Endothelial cell of umbilical vein (primary cell): Measurements from ENCODE around the gene NDUFS1. TPM values are rescaled to one million over a fixed set of nuclear protein-coding genes. Genes with fewer than 3 reads are reported as not detected.
"Not testable (repeated sequence)": the region's sequence is repeated elsewhere in the genome, so short reads cannot be mapped to it uniquely, and the experiment has no call there.

ENCODE experiments used
- BruUV-seq: library from RNA; stranded (reverse); fragments of 400-500 nt; replicated peaks from 2 replicates; lab custom pipeline; 2021; lab: Mats Ljungman, UMichigan
- CTCF ChIA-PET: fragments of 300-600, 350-600 bp; sonication (Branson Sonifier 250); formaldehyde crosslinking; loops from one replicate; lab custom pipeline; 2021; ENCODE audit warnings: antibody characterized with exemption, inconsistent platforms; lab: Charles Lee
- POLR2A ChIA-PET: fragments of 300-600, 350-600 bp; sonication (Branson Sonifier 250); formaldehyde crosslinking; loops from one replicate; lab custom pipeline; 2021; ENCODE audit warnings: antibody characterized with exemption, inconsistent platforms; lab: Charles Lee
- DNase-seq: peaks from one replicate; pipeline ENCODE4 v3.0.0-alpha.2; 2011; ENCODE audit warnings: low read depth, low spot score
- FAIRE-seq: peaks from 2 replicates; lab custom pipeline; 2011; peaks lifted over from hg19 to GRCh38; lab: Jason Lieb, UNC
- H2AFZ ChIP-seq: 2 replicates; pipeline ENCODE4 v1.6.0; 2012; ENCODE audit warnings: low read depth, low read length, control low read depth, inconsistent platforms
- H3K27ac ChIP-seq: 2 replicates; pipeline ENCODE4 v1.5.1; 2011; ENCODE audit warnings: low read depth, mild to moderate bottlenecking, control low read depth, low read length, moderate library complexity; ENCODE audit not compliant: insufficient read depth
- H3K27me3 ChIP-seq, 2 experiments: 2 replicates each; pipeline versions ENCODE4 v1.6.0 to v1.6.1; 2011; ENCODE audit warnings: low read length in 2 of 2, mixed read lengths in 1 of 2; ENCODE audit not compliant: control insufficient read depth in 2 of 2, insufficient read depth in 2 of 2
- H3K36me3 ChIP-seq, 2 experiments: 2 replicates in 1 of 2; 3 replicates in 1 of 2; pipeline ENCODE4 v1.5.1; 2011; ENCODE audit warnings: low read length in 2 of 2, mild to moderate bottlenecking in 1 of 2, moderate library complexity in 1 of 2; ENCODE audit not compliant: control insufficient read depth in 2 of 2, insufficient read depth in 2 of 2; ENCODE audit errors: extremely low read depth in 1 of 2
- H3K4me1 ChIP-seq: 3 replicates; pipeline ENCODE4 v1.5.1; 2011; ENCODE audit warnings: mild to moderate bottlenecking, low read length; ENCODE audit not compliant: control insufficient read depth, insufficient read depth; ENCODE audit errors: extremely low read depth
- H3K4me2 ChIP-seq: 2 replicates; pipeline ENCODE4 v1.6.1; 2011; ENCODE audit warnings: low read length, control low read depth, mixed read lengths; ENCODE audit not compliant: insufficient read depth
- H3K4me3 ChIP-seq, 3 experiments: fragments of 200-600 bp in 1 of 3; sonication (generic), shearing (Covaris generic) in 1 of 3; replicated peaks in 1 of 3; 2 replicates each; pipeline ENCODE4 v1.5.1; 2011 to 2016; ENCODE audit warnings: control low read depth in 3 of 3, low read length in 3 of 3, mild to moderate bottlenecking in 2 of 3, inconsistent platforms in 1 of 3, low read depth in 1 of 3, moderate library complexity in 1 of 3; ENCODE audit not compliant: insufficient read depth in 1 of 3
- H3K79me2 ChIP-seq: 2 replicates; pipeline ENCODE4 v1.6.0; 2012; ENCODE audit warnings: low read length, inconsistent platforms; ENCODE audit not compliant: control insufficient read depth, insufficient read depth
- H3K9ac ChIP-seq: replicated peaks from 2 replicates; pipeline ENCODE3; 2011; ENCODE audit warnings: low read length, control low read depth; ENCODE audit not compliant: insufficient read depth; ENCODE audit errors: extremely low read depth
- H3K9me1 ChIP-seq: replicated peaks from 3 replicates; pipeline ENCODE4 v1.6.0; 2011; ENCODE audit warnings: mild to moderate bottlenecking, low read length; ENCODE audit not compliant: control insufficient read depth, insufficient read depth; ENCODE audit errors: extremely low read depth
- H3K9me3 ChIP-seq: replicated peaks from 2 replicates; pipeline ENCODE4 v1.5.1; 2012; ENCODE audit warnings: low read length, inconsistent platforms; ENCODE audit not compliant: control insufficient read depth, insufficient read depth
- H4K20me1 ChIP-seq: replicated peaks from 2 replicates; pipeline ENCODE3; 2011; ENCODE audit warnings: mild to moderate bottlenecking, low read length; ENCODE audit not compliant: control insufficient read depth, insufficient read depth; ENCODE audit errors: extremely low read depth
- EZH2 ChIP-seq: IDR thresholded peaks from 2 replicates; pipeline ENCODE4 v1.6.1; 2012; ENCODE audit warnings: borderline replicate concordance, low read depth, mild to moderate bottlenecking, moderate library complexity, low read length, inconsistent platforms; ENCODE audit not compliant: severe bottlenecking
- FOS ChIP-seq: IDR thresholded peaks from 2 replicates; pipeline ENCODE4 v1.6.1; 2011; ENCODE audit warnings: mild to moderate bottlenecking, low read length, moderate library complexity, borderline replicate concordance; ENCODE audit not compliant: insufficient read depth
- GATA2 ChIP-seq: IDR thresholded peaks from 2 replicates; pipeline ENCODE4 v1.7.0; 2011; ENCODE audit warnings: low read depth, mild to moderate bottlenecking, moderate library complexity, mixed read lengths, low read length; ENCODE audit not compliant: insufficient read length, insufficient read depth
- JUN ChIP-seq: IDR thresholded peaks from 2 replicates; pipeline ENCODE4 v1.6.1; 2011; ENCODE audit warnings: borderline replicate concordance, low read depth; ENCODE audit not compliant: insufficient read length, insufficient read depth
- MAX ChIP-seq: IDR thresholded peaks from 2 replicates; pipeline ENCODE4 v1.6.1; 2011; ENCODE audit not compliant: insufficient read depth, insufficient read length
- MYC ChIP-seq: IDR thresholded peaks from one replicate; pipeline ENCODE4 v1.6.1; 2011; ENCODE audit warnings: mild to moderate bottlenecking, low read depth, low read length
- POLR2A ChIP-seq: IDR thresholded peaks from 2 replicates; pipeline ENCODE4 v1.6.1; 2012; ENCODE audit warnings: low read depth, mild to moderate bottlenecking, control low read depth, low read length
- POLR2AphosphoS5 ChIP-seq: IDR thresholded peaks from 2 replicates; pipeline ENCODE4 v1.6.1; 2012; ENCODE audit warnings: low read depth, mild to moderate bottlenecking, control low read depth, low read length, moderate library complexity; ENCODE audit not compliant: insufficient read depth
- dilution Hi-C: fragments of 300-500 bp; cut with MboI; formaldehyde crosslinking; loops from one replicate; pipeline ENCODE4 v1.15.0; 2019; ENCODE audit warnings: low sequenced_read_pairs; ENCODE audit not compliant: extremely low pct_ligation_motif_present
- intact Hi-C: fragments of 100-400 bp; cut with micrococcal nuclease; formaldehyde crosslinking; loops from one replicate; pipeline ENCODE4 v1.10.0; 2022
- polyA plus RNA-seq, 4 experiments: library from polyadenylated mRNA; depleted of rRNA in 3 of 4; stranded (reverse) in 3 of 4; unstranded in 1 of 4; fragments of >200 nt; gene quantifications; 2 replicates each; pipeline versions ENCODE4 v1.2.1 to v1.2.3, GENCODE V29; 2011 to 2012; ENCODE audit warnings: missing spikeins in 1 of 4
- total RNA-seq: library from RNA; stranded (reverse); gene quantifications from 2 replicates; pipeline ENCODE4 v1.2.3, GENCODE V29; 2021
- TF ChIP-seq, protein P1 (sequence below), 2 donors: IDR thresholded peaks; 1 replicate in 1 of 2; 2 replicates in 1 of 2; pipeline ENCODE4 v1.5.1; 2011; ENCODE audit warnings: low read length in 2 of 2, mild to moderate bottlenecking in 2 of 2, moderate library complexity in 2 of 2, control low read depth in 1 of 2, inconsistent platforms in 1 of 2, low read depth in 1 of 2; ENCODE audit not compliant: insufficient read depth in 1 of 2; ENCODE audit errors: extremely low read depth in 1 of 2

NDUFS1 gene
- total and polyA plus RNA-seq, 2 donors (not counting 3 experiments of a cell fraction or from before 2014, with no cell fraction given), result 49.8 to 93.2 TPM

GRCh38 chr2:206208900-206209299 lies 49.7 kb upstream of the NDUFS1 start:
- Histone ChIP-seq H3K4me2 (no peak overlapping the region), H3K9me1 (no peaks in the 10 kb centered on the region), H3K4me1 (no peaks in the 10 kb centered on the region), H3K27ac (no peak overlapping the region), H3K27me3 (no peaks in the 10 kb centered on the region), H3K9me3 (no peaks in the 10 kb centered on the region), H4K20me1 (no peaks in the 10 kb centered on the region), H3K79me2 (no peaks in the 10 kb centered on the region), H2AFZ (no peak overlapping the region), H3K4me3 (no peak overlapping the region), H3K36me3 (no peaks in the 10 kb centered on the region), H3K9ac (no peak overlapping the region)
- intact Hi-C loops (no loop called here), dilution Hi-C loops (no loop called here)
- BruUV-seq, result no TSS peak
- ChIA-PET POLR2A (interaction anchor here (0.7 kb wide), 1 partner anchor 1907 kb away, joined by 3 read pairs; no protein-coding TSS in a partner anchor), CTCF (no interaction called here)
- no peak for FAIRE-seq
- TF ChIP-seq MYC (no peak), MAX (no peak), GATA2 (no peak), POLR2A (no peak), POLR2AphosphoS5 (no peak), FOS (no peak), EZH2 (no peak), JUN (no peak)
- TF ChIP-seq, protein P1, sequence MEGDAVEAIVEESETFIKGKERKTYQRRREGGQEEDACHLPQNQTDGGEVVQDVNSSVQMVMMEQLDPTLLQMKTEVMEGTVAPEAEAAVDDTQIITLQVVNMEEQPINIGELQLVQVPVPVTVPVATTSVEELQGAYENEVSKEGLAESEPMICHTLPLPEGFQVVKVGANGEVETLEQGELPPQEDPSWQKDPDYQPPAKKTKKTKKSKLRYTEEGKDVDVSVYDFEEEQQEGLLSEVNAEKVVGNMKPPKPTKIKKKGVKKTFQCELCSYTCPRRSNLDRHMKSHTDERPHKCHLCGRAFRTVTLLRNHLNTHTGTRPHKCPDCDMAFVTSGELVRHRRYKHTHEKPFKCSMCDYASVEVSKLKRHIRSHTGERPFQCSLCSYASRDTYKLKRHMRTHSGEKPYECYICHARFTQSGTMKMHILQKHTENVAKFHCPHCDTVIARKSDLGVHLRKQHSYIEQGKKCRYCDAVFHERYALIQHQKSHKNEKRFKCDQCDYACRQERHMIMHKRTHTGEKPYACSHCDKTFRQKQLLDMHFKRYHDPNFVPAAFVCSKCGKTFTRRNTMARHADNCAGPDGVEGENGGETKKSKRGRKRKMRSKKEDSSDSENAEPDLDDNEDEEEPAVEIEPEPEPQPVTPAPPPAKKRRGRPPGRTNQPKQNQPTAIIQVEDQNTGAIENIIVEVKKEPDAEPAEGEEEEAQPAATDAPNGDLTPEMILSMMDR (IDR thresholded peaks at IDR 0.05; ENCODE audit: extremely low read depth in 1 of 2, insufficient read depth in 1 of 2, low read depth in 1 of 2, low read length in 2 of 2), result no peak
- no peak for DNase-seq

GRCh38 chr2:206207316-206207715 lies 48.1 kb upstream of the NDUFS1 start:
- BruUV-seq, DNase-seq, H3K4me3 ChIP-seq, H3K9me3 ChIP-seq, H4K20me1 ChIP-seq, H2AFZ ChIP-seq, H3K79me2 ChIP-seq, H3K9me1 ChIP-seq, dilution Hi-C loops, H3K4me1 ChIP-seq, H3K36me3 ChIP-seq, CTCF ChIA-PET, H3K4me2 ChIP-seq, H3K27me3 ChIP-seq, FAIRE-seq, H3K9ac ChIP-seq, intact Hi-C loops, POLR2A ChIA-PET, H3K27ac ChIP-seq: not testable (repeated sequence)
